ENCODE results near the gene RBMS3.

DNA sequence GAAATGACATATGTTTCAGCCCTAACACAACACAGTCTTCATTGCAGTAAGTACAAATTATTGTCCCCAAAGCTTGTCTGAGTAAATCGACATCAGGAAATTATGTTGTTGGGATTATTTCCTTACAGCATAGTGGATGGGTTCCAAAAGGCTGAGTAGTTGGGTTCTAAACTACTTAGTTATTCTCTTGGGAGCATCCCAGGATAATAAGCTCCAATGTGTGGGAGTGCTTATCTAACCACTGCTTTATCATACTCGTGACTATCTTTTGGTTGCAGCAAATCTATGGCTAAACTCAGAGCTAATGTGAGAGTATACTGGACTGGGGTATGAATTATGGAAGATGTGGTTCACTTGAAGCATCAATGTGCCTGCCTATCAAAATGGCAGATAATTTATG, 128.5 kb downstream of the RBMS3 start:
- TF ChIP-seq, protein P1, sequence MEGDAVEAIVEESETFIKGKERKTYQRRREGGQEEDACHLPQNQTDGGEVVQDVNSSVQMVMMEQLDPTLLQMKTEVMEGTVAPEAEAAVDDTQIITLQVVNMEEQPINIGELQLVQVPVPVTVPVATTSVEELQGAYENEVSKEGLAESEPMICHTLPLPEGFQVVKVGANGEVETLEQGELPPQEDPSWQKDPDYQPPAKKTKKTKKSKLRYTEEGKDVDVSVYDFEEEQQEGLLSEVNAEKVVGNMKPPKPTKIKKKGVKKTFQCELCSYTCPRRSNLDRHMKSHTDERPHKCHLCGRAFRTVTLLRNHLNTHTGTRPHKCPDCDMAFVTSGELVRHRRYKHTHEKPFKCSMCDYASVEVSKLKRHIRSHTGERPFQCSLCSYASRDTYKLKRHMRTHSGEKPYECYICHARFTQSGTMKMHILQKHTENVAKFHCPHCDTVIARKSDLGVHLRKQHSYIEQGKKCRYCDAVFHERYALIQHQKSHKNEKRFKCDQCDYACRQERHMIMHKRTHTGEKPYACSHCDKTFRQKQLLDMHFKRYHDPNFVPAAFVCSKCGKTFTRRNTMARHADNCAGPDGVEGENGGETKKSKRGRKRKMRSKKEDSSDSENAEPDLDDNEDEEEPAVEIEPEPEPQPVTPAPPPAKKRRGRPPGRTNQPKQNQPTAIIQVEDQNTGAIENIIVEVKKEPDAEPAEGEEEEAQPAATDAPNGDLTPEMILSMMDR (conservative IDR thresholded peaks at IDR 0.05; ENCODE audit: low read depth, low read length), result no peak
- TF ChIP-seq EZH2 (IDR thresholded peaks at IDR 0.05; ENCODE audit: borderline replicate concordance, low read depth, low read length, poor library complexity, severe bottlenecking), result no peak

Data from A673 (cell line).